HepG2 (cell line): ENCODE data around the gene SLC25A5. TPM values are rescaled to one million over a fixed set of nuclear protein-coding genes. Genes with fewer than 3 reads are reported as not detected.

Source experiments
- ATAC-seq: fragments of 200-7000 bp; cut with Tn5 transposase; 3 replicates; pipeline ENCODE4 v1.9.1; 2020; ENCODE audit warnings: mild to moderate bottlenecking, moderate library complexity
- BruUV-seq: library from RNA; stranded (reverse); fragments of 400-500 nt; replicated peaks from 2 replicates; lab custom pipeline; 2021; lab: Mats Ljungman, UMichigan
- CTCF ChIA-PET: fragments of 300-600 bp; formaldehyde crosslinking; extraction: SDS; loops from one replicate; lab custom pipeline; 2021; ENCODE audit warnings: low total read pairs, inconsistent platforms, low intra/inter-chr PET ratio; lab: Yijun Ruan, JAX
- POLR2A ChIA-PET: fragments of 350-600 bp; sonication (Branson Sonifier 250); formaldehyde crosslinking; loops from one replicate; lab custom pipeline; 2020; ENCODE audit warnings: antibody characterized with exemption, inconsistent platforms; lab: Yijun Ruan, JAX
- DNase-seq: peaks from one replicate; pipeline ENCODE4 v3.0.0-alpha.2; 2015; ENCODE audit warnings: low spot score
- FAIRE-seq: peaks from 3 replicates; lab custom pipeline; 2011; peaks lifted over from hg19 to GRCh38; lab: Jason Lieb, UNC
- H2AFZ ChIP-seq: one replicate; pipeline ENCODE4 v1.6.1; 2011; ENCODE audit warnings: low read length, inconsistent platforms
- H3K27ac ChIP-seq: fragments of 300-600 bp; 3 replicates; pipeline ENCODE4 v1.8.0; 2011; ENCODE audit warnings: mixed run types, mild to moderate bottlenecking, mixed read lengths, low read length, inconsistent platforms; ENCODE audit not compliant: insufficient read depth; ENCODE audit errors: extremely low read length
- H3K27me3 ChIP-seq, 2 experiments: fragments of 200-600 bp in 1 of 2; 2 replicates in 1 of 2; 3 replicates in 1 of 2; pipeline versions ENCODE4 v1.6.0 to v1.8.0; 2011; ENCODE audit warnings: low read length in 2 of 2, mild to moderate bottlenecking in 2 of 2, moderate library complexity in 2 of 2, inconsistent platforms in 1 of 2; ENCODE audit not compliant: insufficient read depth in 2 of 2, control insufficient read depth in 1 of 2
- H3K36me3 ChIP-seq, 2 experiments: fragments of 200-600 bp in 1 of 2; replicated peaks in 1 of 2; 2 replicates in 1 of 2; 3 replicates in 1 of 2; pipeline versions ENCODE4 v1.5.1 to v1.8.0; 2011; ENCODE audit warnings: low read length in 2 of 2, inconsistent platforms in 1 of 2; ENCODE audit not compliant: insufficient read depth in 2 of 2, control insufficient read depth in 1 of 2
- H3K4me1 ChIP-seq: 2 replicates; pipeline ENCODE4 v1.5.1; 2012; ENCODE audit warnings: low read length, inconsistent platforms; ENCODE audit not compliant: insufficient read depth
- H3K4me2 ChIP-seq: 2 replicates; pipeline ENCODE4 v1.6.0; 2011; ENCODE audit warnings: low read depth, low read length, inconsistent platforms
- H3K4me3 ChIP-seq, 3 experiments: fragments of 200-600 bp in 1 of 3; sonication (generic), shearing (Covaris generic) in 1 of 3; replicated peaks in 1 of 3; 2 replicates each; pipeline ENCODE4 v1.5.1; 2011 to 2016; ENCODE audit warnings: low read length in 3 of 3, inconsistent platforms in 2 of 3, low read depth in 2 of 3, mild to moderate bottlenecking in 2 of 3, control low read depth in 1 of 3, mixed read lengths in 1 of 3; ENCODE audit not compliant: insufficient read depth in 1 of 3
- H3K79me2 ChIP-seq: one replicate; pipeline ENCODE4 v1.6.1; 2011; ENCODE audit warnings: low read length, inconsistent platforms; ENCODE audit not compliant: insufficient read depth
- H3K9ac ChIP-seq: 2 replicates; pipeline ENCODE4 v1.6.0; 2011; ENCODE audit warnings: mild to moderate bottlenecking, low read depth, low read length, inconsistent platforms; ENCODE audit not compliant: insufficient read depth
- H3K9me3 ChIP-seq: 2 replicates; pipeline ENCODE4 v1.5.1; 2012; ENCODE audit warnings: mild to moderate bottlenecking, low read length
- H4K20me1 ChIP-seq: 2 replicates; pipeline ENCODE4 v1.6.0; 2011; ENCODE audit warnings: inconsistent platforms, mild to moderate bottlenecking, low read length, moderate library complexity; ENCODE audit not compliant: insufficient read depth
- BCL6 ChIP-seq: IDR thresholded peaks from 2 replicates; pipeline ENCODE4 v1.6.1; 2016; ENCODE audit warnings: missing genetic modification reagents, missing compliant biosample characterization
- CEBPZ ChIP-seq: IDR thresholded peaks from 2 replicates; pipeline ENCODE4 v1.6.1; 2012; ENCODE audit warnings: low read length, improper control_type of control experiment
- DBP ChIP-seq: sonication (generic); formaldehyde crosslinking; IDR thresholded peaks from 2 replicates; pipeline ENCODE4 v1.4.0; 2020; ENCODE audit warnings: missing genetic modification reagents; ENCODE audit errors: not compliant biosample characterization
- HES4 ChIP-seq: sonication (generic); formaldehyde crosslinking; IDR thresholded peaks from 2 replicates; pipeline ENCODE4 v1.9.0; 2021; ENCODE audit warnings: mild to moderate bottlenecking, missing genetic modification reagents, borderline replicate concordance
- IRX3 ChIP-seq: sonication (generic); formaldehyde crosslinking; IDR thresholded peaks from 2 replicates; pipeline ENCODE4 v1.8.1; 2023; ENCODE audit warnings: mild to moderate bottlenecking, low read depth, missing genetic modification reagents, borderline replicate concordance
- MYPOP ChIP-seq: sonication (generic); formaldehyde crosslinking; IDR thresholded peaks from 2 replicates; pipeline ENCODE4 v1.8.1; 2023; ENCODE audit warnings: mild to moderate bottlenecking, moderate library complexity, missing genetic modification reagents
- SNRNP70 ChIP-seq: fragments of 200-400 bp; formaldehyde crosslinking; IDR thresholded peaks from 2 replicates; pipeline ENCODE4 v1.6.1; 2017; ENCODE audit warnings: mild to moderate bottlenecking, low read depth, low read length, moderate library complexity
- STAT6 ChIP-seq: sonication (generic); formaldehyde crosslinking; IDR thresholded peaks from 2 replicates; pipeline ENCODE4 v1.4.0; 2020; ENCODE audit warnings: missing genetic modification reagents, mild to moderate bottlenecking, borderline replicate concordance
- ZBTB7B ChIP-seq: sonication (generic); formaldehyde crosslinking; IDR thresholded peaks from 2 replicates; pipeline ENCODE4 v1.4.0; 2020; ENCODE audit warnings: missing genetic modification reagents
- ZNF10 ChIP-seq: sonication (generic); formaldehyde crosslinking; IDR thresholded peaks from 2 replicates; pipeline ENCODE4 v1.4.0; 2020; ENCODE audit warnings: mild to moderate bottlenecking, low read depth, missing genetic modification reagents, borderline replicate concordance
- ZNF292 ChIP-seq: sonication (generic); formaldehyde crosslinking; IDR thresholded peaks from 2 replicates; pipeline ENCODE4 v1.8.1; 2022; ENCODE audit warnings: mild to moderate bottlenecking, low read depth, missing genetic modification reagents, borderline replicate concordance
- ZNF432 ChIP-seq: sonication (generic); formaldehyde crosslinking; IDR thresholded peaks from 2 replicates; pipeline ENCODE4 v1.5.0; 2020; ENCODE audit warnings: missing genetic modification reagents, mild to moderate bottlenecking, borderline replicate concordance
- ZNF564 ChIP-seq: sonication (generic); formaldehyde crosslinking; IDR thresholded peaks from 2 replicates; pipeline ENCODE4 v1.8.1; 2023; ENCODE audit warnings: mild to moderate bottlenecking, missing genetic modification reagents
- ZNF614 ChIP-seq: IDR thresholded peaks from 2 replicates; pipeline ENCODE4 v1.6.1; 2018; ENCODE audit warnings: missing biosample characterization, missing genetic modification reagents, inconsistent platforms, borderline replicate concordance
- ZNF678 ChIP-seq: sonication (generic); formaldehyde crosslinking; IDR thresholded peaks from 2 replicates; pipeline ENCODE4 v1.4.0; 2020; ENCODE audit warnings: mild to moderate bottlenecking, missing genetic modification reagents
- ZNF83 ChIP-seq: sonication (generic); formaldehyde crosslinking; IDR thresholded peaks from 2 replicates; pipeline ENCODE4 v1.4.0; 2020; ENCODE audit warnings: missing genetic modification reagents, mild to moderate bottlenecking, borderline replicate concordance
- WGBS: methylation state at CpG from one replicate; pipeline ENCODE4 v1.1.6; 2017; ENCODE audit warnings: low lambda C conversion rate; 5-methylcytosine and 5-hydroxymethylcytosine counted together
- in situ Hi-C: cut with HindIII; loops from 2 replicates; pipeline ENCODE4 v1.10.0; 2017; ENCODE audit warnings: low pct_unique_long_range_greater_than_20kb; ENCODE audit not compliant: extremely low pct_ligation_motif_present
- intact Hi-C: fragments of 100-400 bp; cut with micrococcal nuclease; formaldehyde crosslinking; loops from one replicate; pipeline ENCODE4 v1.10.0; 2022; ENCODE audit not compliant: unreplicated experiment
- polyA plus RNA-seq, 8 experiments: library from polyadenylated mRNA; depleted of rRNA in 3 of 8; stranded (reverse) in 7 of 8; unstranded in 1 of 8; fragments of >200 nt; fragmentation: Illumina TruSeq in 4 of 8; extraction: Trizol in 4 of 8; gene quantifications; 2 replicates each; pipeline versions ENCODE4 v1.2.1 to v1.2.3, GENCODE V29; 2011 to 2016; ENCODE audit warnings: low read depth in 4 of 8, missing spikeins in 1 of 8, mixed read lengths in 1 of 8; ENCODE audit not compliant: insufficient read depth in 1 of 8
- total RNA-seq, 5 experiments: library from RNA; depleted of rRNA; stranded (reverse); fragments of >200 nt; fragmentation: Illumina TruSeq; extraction: Trizol; gene quantifications; 2 replicates each; pipeline ENCODE4 v1.2.3, GENCODE V29; 2016; ENCODE audit warnings: low read depth in 1 of 5

SLC25A5 gene
- total and polyA plus RNA-seq, 2 of the 13 experiments (the other 11 are each of a cell fraction or from before 2014, with no cell fraction given) = 300 to 402 TPM

DNA sequence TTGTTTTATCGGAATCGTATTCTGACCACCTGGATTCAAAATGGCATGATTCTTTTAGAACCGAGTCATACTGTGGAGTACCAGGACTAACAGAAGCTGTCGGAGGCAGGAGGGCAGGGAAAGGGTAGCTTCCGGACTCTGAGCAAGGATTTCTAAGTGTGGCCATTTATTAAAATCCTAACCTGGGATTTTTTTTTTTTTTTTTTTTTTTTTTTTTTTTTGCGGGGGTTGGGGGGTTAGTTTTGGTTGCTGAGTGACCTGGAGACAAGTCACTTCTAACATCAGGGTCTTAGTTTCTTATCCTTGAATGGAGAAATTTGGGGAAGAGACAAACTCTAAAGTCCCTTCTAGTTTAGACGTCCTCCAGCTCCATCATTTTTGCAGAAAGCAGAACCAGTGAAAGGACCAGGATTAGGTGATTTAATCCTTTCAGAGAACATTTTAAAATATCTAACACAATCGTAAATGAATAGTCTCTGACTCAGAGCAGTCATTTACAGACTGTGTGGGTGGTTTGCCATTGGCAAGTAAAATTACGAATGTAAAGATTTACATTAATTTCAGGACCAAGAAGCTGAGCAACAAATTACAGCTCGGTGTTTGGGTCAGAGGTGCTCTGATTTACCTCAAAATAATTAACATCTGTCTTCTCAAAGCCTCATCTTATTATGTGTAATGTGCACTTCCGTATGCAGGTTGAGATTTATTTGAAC is 7.3 kb downstream of the SLC25A5 start:
- H3K79me2 ChIP-seq = no peaks in the 10 kb centered on the region
- H3K27ac ChIP-seq = no peak overlapping the region
- H2AFZ ChIP-seq = no peak overlapping the region
- FAIRE-seq = no peak
- no peaks in the 10 kb centered on the region for H3K9me3 ChIP-seq
- H3K4me2 ChIP-seq = peak overlapping the region; percentile 66
- H3K27me3 ChIP-seq = no peaks in the 10 kb centered on the region
- DNase-seq = no peak
- ATAC-seq = no peak
- 33% methylated on average over 10 of the region's 11 CpGs for WGBS
- peaks cover 1% of the 10 kb centered on the region; the same call in 1 of the 2 replicates for H4K20me1 ChIP-seq
- in situ Hi-C loops = no loop called here
- ChIA-PET CTCF (no interaction called here), POLR2A (interaction anchor here (1.0 kb wide), 1 partner anchor 27 kb away, joined by 3 read pairs; no protein-coding TSS in a partner anchor)
- no peak overlapping the region for H3K4me3 ChIP-seq
- intact Hi-C loops = no loop called here
- peaks cover 0 to 7% of the 10 kb centered on the region in 2 experiments; a peak in 2 of 5 replicates for H3K36me3 ChIP-seq
- BruUV-seq = no TSS peak
- no peak overlapping the region for H3K9ac ChIP-seq
- H3K4me1 ChIP-seq = peaks cover 39% of the 10 kb centered on the region
- TF ChIP-seq ZNF10 (CRISPR knock-in tag) = no peak
- TF ChIP-seq SNRNP70 = no peak
- TF ChIP-seq STAT6 (CRISPR knock-in tag) = no peak
- no peak for TF ChIP-seq ZNF614
- no peak for TF ChIP-seq DBP (CRISPR knock-in tag)
- TF ChIP-seq HES4 = no peak
- no peak for TF ChIP-seq BCL6 (CRISPR knock-in tag)
- TF ChIP-seq ZNF83 = no peak
- TF ChIP-seq MYPOP (CRISPR knock-in tag) = no peak
- no peak for TF ChIP-seq ZNF678 (CRISPR knock-in tag)
- TF ChIP-seq ZNF432 (CRISPR knock-in tag) = no peak
- no peak for TF ChIP-seq CEBPZ
- no peak for TF ChIP-seq ZBTB7B (CRISPR knock-in tag)
- TF ChIP-seq ZNF292 (CRISPR knock-in tag) = no peak
- no peak for TF ChIP-seq IRX3 (CRISPR knock-in tag)
- no peak for TF ChIP-seq ZNF564 (CRISPR knock-in tag)
